Measurements from ENCODE around the gene APBA1. TPM values are rescaled to one million over a fixed set of nuclear protein-coding genes. Genes with fewer than 3 reads are reported as not detected.

The APBA1 gene
- total and polyA plus RNA-seq, 11 donors, result 0.61 to 6.2 (median 2.2) TPM

- intact Hi-C loops (cut with DNase I), result loop anchor here in 2 of 10 donors (10.0 kb wide), 1 partner anchor 76 kb away; no protein-coding TSS in a partner anchor
- Histone ChIP-seq H3K9me3 (no peaks in the 10 kb centered on the region), H3K4me1 (peaks cover 0 to 18% (median 10%) of the 10 kb centered on the region in 12 donors), H3K27ac (no peak overlapping the region), H3K27me3 (no peaks in the 10 kb centered on the region), H3K36me3 (no peaks in the 10 kb centered on the region), H3K4me3 (no peak overlapping the region)
- 87 to 96% (median 95%) methylated on average over 3 of the region's 3 CpGs for WGBS, 4 donors
- DNase-seq, result no peak
- TF ChIP-seq CTCF (IDR thresholded peaks at IDR 0.05), result no peak
- no peak for TF ChIP-seq POLR2A (IDR thresholded peaks at IDR 0.05)
- no peak for ATAC-seq
Measured at GRCh38 chr9:69589156-69589555, 83.0 kb downstream of the APBA1 start.

GRCh38 chr9:69585571-69585970 is 86.6 kb downstream of the APBA1 start:
- WGBS, 4 donors, result 79 to 89% (median 85%) methylated on average over 2 of the region's 2 CpGs
- DNase-seq, result no peak
- Histone ChIP-seq H3K27me3 (no peaks in the 10 kb centered on the region), H3K4me1 (peaks cover 0 to 12% (median 4%) of the 10 kb centered on the region in 12 donors), H3K36me3 (no peaks in the 10 kb centered on the region), H3K9me3 (no peaks in the 10 kb centered on the region), H3K4me3 (no peak overlapping the region), H3K27ac (no peak overlapping the region)
- ATAC-seq, result no peak
- TF ChIP-seq CTCF (IDR thresholded peaks at IDR 0.05) (no peak), POLR2A (IDR thresholded peaks at IDR 0.05) (no peak)
- intact Hi-C loops (cut with DNase I), result loop anchor here in 2 of 10 donors (10.0 kb wide), 1 partner anchor 79 kb away; no protein-coding TSS in a partner anchor

- Histone ChIP-seq H3K27ac (no peak overlapping the region), H3K9me3 (no peaks in the 10 kb centered on the region), H3K36me3 (no peaks in the 10 kb centered on the region), H3K27me3 (no peaks in the 10 kb centered on the region), H3K4me1 (peaks cover 0 to 18% (median 9%) of the 10 kb centered on the region in 12 donors), H3K4me3 (no peak overlapping the region)
- TF ChIP-seq CTCF (IDR thresholded peaks at IDR 0.05), result no peak
- TF ChIP-seq POLR2A (IDR thresholded peaks at IDR 0.05), result no peak
- no peak for DNase-seq
- ATAC-seq, result no peak
- intact Hi-C loops (cut with DNase I), result loop anchor here in 2 of 10 donors (10.0 kb wide), 1 partner anchor 80 kb away; no protein-coding TSS in a partner anchor
Measured at GRCh38 chr9:69584759-69585158, 87.4 kb downstream of the APBA1 start.

GRCh38 chr9:69583645-69584234 is 88.4 kb downstream of the APBA1 start:
- intact Hi-C loops (cut with DNase I), result loop anchor here in 2 of 10 donors (10.0 kb wide), 1 partner anchor 81 kb away; no protein-coding TSS in a partner anchor
- no peak overlapping the region for H3K4me3 ChIP-seq
- no peaks in the 10 kb centered on the region for H3K9me3 ChIP-seq
- 68 to 74% (median 69%) methylated on average over 5 of the region's 5 CpGs for WGBS, 4 donors
- no peaks in the 10 kb centered on the region for H3K36me3 ChIP-seq
- TF ChIP-seq CTCF (IDR thresholded peaks at IDR 0.05) (no peak), POLR2A (IDR thresholded peaks at IDR 0.05) (no peak)
- H3K27me3 ChIP-seq, result no peaks in the 10 kb centered on the region
- no peak overlapping the region for H3K27ac ChIP-seq
- H3K4me1 ChIP-seq, result peaks cover 0 to 22% (median 9%) of the 10 kb centered on the region in 12 donors
- DNase-seq (no peak), ATAC-seq (no peak)

All from heart left ventricle (tissue), 16 donors.